Kidney capillary endothelial cell (primary cell): ENCODE measurements around the gene DBNDD1.
"Not testable (repeated sequence)": the region's sequence is repeated elsewhere in the genome, so short reads cannot be mapped to it uniquely, and the experiment has no call there.

Experiments
- DNase-seq: peaks from one replicate; pipeline ENCODE4 v3.0.0-alpha.2; 2018; ENCODE audit warnings: low spot score

The DBNDD1 gene

DNA sequence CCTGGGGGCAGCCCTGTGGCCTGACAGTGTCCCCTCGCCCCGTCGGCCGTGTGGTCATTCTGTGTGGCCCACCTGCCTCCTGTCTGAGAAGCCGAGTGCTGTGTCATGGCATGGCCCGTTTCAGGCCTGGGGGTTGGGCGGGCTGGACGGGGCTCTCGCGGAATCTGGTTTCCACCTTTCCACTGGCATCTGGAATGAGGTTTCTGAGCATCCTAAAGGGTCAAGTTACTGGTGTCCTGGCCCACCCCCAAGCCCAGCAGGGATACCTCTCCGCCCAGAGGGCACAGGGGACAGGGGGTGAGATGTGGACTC, 7.8 kb downstream of the DBNDD1 start:
- DNase-seq, result no peak

DNA sequence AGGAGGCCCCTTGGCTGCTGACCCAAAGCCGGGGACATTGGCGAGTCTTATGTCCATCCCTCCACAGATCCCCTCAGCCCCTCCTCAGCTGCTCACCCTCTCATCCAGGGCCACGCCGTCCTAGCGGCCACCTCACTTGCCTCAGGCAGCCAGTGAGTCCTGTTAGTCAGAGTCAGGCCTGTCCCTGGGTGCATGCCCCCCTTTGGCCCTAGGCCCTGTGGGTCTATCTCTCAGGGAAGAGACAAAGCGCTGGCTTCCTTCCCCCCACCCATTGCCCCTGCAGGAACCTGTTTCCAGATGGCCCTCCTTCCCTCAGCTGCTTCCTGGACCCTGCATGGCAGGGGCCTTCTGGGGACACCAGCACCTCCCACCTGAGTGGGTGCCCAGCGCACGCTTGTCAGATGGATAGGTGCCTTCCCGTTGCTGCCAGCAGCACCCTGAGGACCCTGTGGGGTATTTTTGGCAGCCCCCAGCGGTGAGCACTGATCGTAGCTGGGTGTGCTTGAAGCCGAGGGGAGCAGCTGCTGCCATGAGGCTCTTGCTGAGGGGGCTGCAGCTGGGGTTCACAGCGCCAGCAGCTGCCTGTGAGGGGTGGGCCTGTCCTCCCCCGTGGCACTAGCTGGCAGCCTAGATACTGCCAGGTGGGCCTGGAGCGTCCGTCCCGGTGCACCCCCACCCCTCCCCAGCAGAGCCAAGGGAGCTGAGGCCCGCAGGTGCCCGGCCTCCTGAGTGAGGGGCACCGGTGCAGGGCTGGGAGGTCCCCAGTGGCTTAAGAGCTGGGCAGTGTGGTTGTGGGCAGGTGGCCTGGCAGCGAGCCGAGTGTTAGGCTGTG, 8.4 kb downstream of the DBNDD1 start:
- DNase-seq, result no peak

DNA sequence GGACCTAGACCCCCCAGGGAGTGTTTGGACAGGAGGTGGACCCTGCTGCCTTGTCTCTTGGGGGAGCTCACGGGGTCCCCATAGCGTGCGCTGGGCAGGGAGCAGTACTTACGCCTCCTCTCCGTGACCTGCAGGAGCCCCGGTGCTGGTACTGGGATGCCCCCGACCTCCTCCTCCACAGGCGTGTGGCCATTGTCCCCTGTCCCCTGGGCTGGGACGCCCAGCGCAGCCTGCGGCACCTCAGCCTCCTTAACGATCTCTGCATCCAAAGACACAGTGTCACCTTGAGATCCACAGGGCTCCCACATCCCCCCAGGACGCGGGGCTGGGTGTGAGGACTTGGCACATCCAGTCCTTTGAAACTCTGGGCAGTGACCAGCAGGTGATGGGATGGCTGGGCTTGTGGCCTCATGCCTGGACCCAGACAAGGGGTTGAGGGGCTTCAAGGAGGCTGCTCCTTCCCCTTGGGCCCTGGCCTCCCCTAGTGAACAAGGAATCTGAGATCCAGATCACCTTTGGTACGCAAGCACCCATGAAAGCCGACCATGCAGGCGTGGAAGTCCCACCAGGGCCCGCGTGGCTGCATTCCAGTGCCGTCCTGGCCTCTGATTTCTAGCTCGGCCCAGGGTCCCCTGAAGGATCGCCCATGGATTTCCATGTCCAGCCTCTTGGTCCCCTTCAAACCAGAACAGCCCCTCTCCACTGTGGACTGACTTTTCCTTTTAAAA, 9.9 kb downstream of the DBNDD1 start:
- DNase-seq, result no peak

DNA sequence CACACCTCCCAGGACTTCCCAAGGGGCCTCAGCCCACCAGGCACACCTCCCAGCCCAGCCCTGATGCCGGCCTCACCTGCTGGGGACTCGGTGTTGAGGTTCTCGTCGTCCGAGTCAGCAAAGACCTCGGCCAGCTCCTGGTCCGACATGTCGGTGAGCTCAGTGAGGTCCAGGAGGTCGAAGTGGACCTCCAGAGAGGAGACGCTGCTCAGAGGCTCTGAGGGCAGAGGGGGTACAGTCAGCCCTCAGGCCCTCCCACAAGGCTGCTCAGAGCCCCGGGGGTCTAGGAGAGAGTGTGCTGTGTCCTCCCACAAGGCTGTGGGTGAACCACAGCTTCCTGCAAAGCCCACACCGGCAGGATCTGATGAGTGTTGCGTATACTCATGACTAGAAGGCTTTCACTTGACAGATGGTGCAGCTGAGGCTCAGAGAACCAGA, 10.5 kb downstream of the DBNDD1 start:
- no peak for DNase-seq

DNA sequence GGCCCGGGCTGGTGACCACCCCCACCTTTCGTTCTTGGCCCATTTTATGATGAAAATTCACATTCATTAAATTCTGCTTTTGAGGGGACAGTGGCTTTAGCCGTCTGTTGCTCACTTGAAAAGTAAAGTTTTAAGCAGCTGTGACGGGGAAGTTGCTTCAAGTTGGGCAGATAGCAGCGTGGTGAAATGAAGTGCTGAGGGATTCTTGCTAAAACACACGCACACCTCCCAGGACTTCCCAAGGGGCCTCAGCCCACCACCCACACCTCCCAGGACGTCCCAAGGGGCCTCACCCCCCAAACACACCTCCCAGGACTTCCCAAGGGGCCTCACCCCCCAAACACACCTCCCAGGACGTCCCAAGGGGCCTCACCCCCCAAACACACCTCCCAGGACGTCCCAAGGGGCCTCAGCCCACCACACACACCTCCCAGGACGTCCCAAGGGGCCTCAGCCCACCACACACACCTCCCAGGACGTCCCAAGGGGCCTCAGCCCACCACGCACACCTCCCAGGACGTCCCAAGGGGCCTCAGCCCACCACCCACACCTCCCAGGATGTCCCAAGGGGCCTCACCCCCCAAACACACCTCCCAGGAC, 11.5 kb downstream of the DBNDD1 start:
- DNase-seq, result not testable (repeated sequence)

DNA sequence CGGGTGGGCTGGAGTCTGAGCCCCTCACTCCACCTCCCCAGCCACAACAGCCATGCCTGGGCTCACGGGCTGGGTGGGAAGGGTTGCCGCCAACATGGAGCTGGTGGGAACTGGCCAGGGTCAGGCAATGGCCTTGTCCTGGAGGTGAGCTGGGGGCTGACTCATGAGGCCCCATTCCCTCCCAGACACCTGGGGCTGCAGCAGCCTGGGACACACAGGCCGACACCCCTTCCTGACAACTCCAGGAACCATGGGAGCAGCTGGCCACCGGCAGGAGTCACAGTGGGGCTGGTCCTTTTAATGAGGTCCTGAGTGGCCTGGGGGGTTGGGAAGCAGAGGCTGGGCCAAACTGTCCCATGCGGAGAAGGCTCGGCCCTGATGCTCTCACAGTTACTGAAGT, 12.2 kb downstream of the DBNDD1 start:
- DNase-seq, result no peak

DNA sequence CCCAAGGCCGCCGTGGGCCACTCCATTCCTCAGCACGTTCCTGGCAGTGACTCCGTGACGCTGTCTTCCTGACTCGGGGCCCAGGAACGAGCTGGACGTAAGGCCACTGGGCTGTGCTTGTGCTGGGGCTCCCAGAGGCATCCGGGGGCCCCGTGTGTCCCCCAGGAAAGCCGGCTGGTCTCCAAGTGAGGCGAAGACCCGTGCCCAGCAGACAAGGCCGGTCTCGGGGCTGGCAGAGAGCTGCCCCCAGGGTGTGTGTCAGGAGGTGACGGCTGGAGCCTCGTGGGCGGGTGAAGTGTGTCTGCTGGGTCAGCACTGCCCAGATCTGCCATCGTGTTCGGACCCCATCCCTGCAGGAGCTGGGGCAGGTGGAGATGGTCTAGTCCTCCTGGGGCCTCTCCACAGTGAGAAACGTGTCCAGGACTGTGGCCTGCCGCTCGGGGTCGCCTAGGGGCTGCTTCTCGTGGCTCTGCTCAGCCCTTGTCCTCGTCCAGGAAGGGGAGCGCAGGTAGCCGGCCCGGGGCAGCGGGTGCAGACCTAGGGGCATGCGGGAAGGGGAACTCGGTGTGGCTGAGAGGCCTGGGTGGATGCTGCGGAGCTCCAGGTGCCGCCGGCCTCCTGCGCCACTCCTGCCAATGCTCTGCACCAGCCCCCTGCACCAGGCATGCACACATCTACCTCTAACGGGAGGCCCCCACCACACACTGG, 13.1 kb downstream of the DBNDD1 start:
- DNase-seq, result no peak

DNA sequence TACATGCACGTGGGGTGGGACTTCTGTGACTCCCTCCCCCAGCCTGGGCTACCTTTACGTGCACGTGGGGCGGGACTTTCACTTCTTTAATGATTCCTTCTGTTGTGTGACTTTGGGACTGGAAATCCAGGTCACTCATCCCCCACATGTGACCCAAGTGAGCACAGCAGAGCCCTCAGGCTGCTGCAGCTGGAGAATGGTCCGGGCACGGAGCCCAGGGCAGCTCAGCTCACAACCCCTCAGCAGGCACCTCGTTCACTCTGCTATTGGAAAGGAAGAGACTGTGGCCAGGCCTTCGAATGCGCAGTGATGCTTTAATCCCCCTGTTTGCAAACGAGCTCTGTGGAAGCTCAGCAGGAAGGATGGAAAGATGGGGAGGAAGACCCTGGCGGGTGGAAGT, 14.7 kb downstream of the DBNDD1 start:
- no peak for DNase-seq

DNA sequence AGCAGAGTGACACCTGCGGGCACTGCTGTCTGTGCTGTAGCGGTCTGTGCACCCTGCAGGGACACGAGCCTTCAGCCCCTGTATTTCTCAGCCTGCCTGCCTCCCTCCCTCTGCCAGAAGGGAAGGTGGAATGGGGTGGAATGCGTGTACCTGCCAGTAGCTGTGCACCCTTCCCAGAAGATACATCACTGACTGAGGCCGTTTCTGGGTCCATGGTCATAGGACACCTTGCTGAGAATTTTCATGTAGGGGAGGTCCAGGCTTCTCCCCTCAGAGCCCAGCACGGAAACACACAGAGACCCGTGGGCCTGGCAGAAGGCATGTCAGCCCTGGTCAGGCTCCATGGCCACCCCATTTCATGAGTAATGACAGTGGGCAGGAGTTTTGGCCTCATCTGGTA, 16.5 kb downstream of the DBNDD1 start:
- no peak for DNase-seq

DNA sequence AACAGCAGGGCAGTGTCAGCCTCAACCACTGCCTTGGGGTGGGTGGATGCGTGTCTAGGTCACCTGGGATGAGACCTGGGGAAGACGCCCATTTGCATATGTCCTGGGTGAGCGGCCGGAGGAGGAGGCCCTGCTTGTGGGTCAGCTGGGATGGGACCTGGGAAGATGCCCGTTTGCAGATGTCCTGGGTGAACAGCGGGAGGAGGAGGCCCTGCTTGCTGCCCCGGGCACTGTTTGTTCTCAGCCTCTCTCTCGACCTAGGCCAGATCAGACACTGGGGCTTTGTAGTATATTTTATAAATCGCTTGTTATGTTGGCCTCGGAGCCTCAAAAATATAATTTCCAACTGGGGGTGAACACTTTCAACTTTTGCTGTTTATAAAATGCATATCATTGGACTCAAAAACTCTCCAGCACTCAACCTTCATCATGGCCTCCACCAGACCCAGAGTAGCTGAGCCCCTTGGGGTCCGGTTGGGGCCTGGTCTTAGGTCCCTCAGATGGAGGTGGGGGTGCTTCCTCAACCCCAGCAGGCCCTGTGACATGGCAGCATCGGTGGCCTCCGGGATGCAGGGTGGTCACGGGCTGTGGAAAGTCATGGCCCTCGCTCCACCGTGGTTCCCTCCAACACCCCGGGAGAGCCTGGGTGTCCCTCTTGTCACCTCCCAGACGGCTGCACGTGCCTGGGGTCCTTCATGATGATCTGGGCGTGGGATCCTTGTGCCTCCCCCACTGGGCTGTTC, 17.3 kb downstream of the DBNDD1 start:
- DNase-seq, result no peak

DNA sequence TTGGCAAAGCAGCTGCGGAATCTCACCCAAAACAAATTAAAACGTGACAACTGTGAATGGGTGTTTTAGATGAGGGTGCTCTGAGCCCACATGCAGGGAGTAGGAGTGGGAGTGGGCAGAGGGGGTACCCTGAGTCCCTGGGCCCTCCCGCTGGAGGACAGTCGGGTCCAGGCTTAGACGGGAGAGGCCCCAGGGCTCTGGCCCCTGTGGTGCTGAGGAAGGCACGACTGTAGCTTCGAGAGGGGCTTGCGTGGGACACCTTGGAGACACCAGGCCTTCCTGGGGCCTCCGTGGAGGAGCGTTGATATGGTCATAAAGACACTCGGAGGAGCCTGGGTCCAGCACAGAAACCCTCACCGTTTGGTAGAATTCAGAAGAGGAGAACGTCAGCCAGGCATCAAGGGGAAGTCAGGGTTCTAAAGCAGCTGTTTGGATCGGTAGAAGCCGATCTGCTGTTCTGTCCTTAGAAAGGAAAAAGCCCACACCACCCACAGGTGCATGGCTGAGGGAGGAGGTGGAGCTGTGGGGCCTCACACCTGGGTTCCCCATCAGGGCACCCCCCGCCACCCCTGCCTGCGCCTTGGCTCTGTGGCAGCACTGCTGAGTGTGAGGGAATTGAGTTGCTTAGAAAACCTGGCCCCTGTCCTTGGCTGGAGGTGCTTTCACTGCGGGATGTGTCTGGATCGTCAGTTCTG, 18.4 kb downstream of the DBNDD1 start:
- DNase-seq, result no peak

DNA sequence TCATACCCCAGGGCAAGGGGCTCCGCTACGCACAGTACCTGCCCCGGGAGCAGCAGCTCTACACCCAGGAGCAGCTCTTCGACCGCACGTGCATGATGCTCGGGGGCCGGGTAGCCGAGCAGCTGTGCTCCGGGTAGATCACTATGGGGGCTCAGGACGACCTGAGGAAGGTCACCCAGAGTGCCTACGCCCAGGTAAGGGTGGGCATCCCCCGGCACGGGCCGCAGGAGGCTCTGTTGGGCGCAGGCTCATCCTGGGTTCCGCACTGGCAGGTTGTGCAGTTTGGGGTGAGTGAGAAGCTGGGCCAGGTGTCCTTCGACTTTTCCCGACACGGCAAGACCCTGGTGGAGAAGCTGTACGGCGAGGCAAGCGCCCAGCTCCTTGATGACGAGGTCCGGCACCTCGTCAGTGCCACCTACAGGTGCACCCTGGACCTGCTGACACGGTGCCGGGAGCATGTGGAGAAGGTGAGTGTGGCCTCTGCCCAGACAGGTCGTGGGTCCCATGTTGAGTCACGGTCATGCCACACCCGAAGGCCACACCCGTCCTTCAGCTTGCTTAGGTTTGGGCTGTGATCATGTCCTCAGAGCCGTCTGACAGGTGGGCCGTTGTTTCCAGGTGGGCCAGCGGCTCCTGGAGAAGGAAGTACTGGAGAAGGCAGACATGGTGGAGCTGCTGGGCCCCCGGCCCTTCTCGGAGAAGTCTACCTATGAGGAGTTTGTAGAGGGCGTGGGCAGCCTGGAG, 19.3 kb downstream of the DBNDD1 start:
- no peak for DNase-seq

DNA sequence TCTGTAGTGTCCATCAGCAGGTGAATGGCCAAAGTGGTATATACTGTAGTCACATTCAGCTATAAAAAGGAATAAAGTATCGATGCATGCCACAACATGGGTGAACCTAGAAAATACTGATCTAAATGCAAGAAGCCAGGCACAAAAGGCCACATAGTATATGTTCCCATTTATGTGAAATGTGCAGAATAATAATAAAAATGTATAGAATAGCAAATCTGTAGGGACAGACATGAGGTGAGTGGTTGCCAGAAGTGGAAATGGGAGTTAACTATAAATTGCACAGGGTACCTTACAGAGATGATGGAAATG, 23.1 kb downstream of the DBNDD1 start:
- no peak for DNase-seq

DNA sequence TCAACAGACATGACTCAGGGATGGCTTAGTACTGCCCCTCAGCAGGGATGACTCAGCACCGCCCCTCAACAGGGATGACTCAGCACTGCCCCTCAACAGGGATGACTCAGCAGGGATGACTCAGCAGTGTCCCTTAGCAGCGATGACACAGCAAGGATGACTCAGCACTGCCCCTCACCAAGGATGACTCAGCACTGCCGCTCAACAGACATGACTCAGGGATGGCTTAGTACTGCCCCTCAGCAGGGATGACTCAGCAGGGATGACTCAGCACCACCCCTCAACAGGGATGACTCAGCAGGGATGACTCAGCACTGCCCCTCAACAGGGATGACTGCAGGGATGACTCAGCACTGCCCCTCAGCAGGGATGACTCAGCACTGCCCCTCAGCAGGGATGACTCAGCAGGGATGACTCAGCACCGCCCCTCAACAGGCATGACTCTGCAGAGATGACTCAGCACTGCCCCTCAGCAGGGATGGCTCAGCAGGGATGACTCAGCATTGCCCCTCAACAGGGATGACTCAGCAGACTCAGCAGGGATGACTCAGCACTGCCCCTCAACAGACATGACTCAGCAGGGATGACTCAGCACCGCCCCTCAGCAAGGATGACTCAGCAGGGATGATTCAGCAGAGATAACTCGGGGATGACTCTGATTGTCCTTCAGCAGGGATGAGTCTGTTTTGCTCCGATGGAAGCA, 23.6 kb downstream of the DBNDD1 start:
- DNase-seq, result not testable (repeated sequence)

DNA sequence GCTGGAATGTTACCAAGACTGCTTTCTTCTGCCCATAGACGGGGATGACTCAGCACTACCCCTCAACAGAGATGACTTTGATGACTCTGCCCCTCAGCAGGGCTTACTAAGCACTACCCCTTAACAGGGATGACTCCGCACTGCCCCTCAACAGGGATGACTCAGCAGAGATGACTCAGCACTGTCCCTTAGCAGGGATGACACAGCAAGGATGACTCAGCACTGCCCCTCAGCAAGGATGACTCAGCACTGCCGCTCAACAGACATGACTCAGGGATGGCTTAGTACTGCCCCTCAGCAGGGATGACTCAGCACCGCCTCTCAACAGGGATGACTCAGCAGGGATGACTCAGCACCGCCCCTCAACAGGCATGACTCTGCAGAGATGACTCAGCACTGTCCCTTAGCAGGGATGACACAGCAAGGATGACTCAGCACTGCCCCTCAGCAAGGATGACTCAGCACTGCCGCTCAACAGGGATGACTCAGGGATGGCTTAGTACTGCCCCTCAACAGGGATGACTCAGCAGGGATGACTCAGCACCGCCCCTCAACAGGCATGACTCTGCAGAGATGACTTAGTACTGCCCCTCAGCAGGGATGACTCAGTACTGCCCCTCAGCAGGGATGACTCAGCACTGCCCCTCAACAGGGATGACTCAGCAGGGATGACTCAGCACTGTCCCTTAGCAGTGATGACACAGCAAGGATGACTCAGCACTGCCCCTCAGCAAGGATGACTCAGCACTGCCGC, 24.4 kb downstream of the DBNDD1 start:
- DNase-seq, result not testable (repeated sequence)

DNA sequence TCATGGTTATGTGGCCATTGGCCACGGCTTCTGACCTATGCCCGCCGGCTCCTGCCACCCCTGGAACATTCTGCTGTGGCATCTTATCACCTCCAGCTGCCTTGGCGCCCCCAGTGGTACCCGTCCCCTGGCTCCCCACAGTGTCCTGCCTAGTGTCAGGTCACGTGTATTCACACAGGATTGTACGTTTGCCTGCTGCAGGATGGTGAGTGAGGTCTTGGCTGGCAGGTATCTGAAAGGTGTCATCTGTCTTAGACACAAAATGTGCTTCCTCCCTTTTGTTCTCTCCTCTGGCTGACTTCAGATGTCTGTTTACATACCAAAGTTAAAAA, 24.9 kb downstream of the DBNDD1 start:
- no peak for DNase-seq

DNA sequence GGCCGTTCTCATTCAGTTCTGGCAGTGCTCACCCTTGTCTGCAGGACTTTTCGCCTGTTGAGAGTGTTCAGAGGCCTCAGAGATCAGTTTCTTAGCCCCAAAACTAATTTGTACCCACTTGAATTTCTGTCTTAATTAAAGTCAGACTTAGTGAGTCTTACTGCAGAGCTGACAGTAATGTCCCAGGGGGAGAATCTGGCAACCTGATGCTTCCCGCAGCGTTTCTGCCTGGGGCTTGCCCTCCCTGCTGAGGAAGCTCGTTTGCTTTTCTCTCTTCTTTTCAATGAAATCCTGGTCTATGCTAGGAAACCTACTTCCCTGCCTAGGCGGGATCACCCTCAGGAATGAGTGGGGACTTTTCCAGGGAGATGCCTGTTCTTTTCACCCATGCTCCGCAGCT, 25.3 kb downstream of the DBNDD1 start:
- no peak for DNase-seq

DNA sequence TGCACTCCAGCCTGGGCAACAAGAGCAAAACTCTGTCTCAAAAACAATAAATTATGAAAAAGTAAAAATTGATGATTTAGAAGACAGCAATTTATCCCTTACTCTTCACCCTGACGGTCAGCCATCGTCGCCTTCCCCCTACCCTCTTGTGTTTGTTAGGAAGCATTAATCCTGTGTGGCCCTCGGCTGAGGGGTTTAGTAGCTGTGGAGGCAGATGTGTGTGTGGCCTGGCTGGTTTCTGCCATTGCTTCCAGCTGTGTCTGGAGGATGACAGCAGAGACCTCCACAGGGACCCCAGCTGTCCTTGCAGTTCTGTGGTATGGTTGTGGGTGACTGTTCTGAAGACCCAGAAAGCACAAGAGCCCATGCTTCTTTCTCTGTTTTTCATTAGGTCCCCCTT, 25.9 kb downstream of the DBNDD1 start:
- DNase-seq, result no peak

DNA sequence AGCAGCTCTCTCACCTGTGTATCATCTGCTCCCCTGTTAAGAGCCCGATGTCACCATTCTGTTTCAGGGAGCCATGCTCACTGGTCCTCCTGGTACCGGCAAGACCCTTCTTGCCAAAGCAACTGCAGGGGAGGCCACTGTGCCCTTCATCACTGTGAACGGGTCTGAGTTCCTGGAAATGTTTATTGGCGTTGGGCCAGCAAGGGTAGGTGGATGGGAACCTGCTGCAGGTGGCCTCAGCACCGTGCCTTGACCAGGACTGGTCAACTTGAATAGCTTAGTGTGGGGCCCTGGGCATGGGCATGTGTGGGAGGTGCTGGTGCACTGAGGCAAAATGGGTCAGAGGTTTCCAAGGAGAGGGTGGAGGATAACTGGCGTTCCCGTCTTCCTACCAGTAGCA, 28.5 kb downstream of the DBNDD1 start:
- DNase-seq, result no peak

DNA sequence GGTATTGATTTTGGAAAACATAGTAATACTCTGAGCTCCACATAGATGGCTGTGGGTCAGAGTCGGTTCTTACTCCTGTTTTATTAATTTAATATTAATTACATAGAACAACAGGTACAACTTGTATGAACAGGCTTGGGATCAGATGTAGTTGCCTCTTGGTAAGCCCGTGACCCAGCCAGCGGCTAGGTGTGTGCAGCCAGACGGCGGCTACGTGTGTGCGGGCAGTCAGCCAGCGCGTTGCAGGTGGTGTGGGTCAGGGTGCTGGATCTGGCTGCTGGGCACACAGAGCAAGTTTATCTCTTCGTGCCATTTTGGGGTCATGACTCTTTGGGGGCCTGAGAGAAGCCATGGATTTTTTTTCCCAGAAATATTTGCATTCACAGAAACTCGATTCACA, 30.3 kb downstream of the DBNDD1 start:
- DNase-seq, result no peak
